ENCODE results near the gene TMEM62.

DNA sequence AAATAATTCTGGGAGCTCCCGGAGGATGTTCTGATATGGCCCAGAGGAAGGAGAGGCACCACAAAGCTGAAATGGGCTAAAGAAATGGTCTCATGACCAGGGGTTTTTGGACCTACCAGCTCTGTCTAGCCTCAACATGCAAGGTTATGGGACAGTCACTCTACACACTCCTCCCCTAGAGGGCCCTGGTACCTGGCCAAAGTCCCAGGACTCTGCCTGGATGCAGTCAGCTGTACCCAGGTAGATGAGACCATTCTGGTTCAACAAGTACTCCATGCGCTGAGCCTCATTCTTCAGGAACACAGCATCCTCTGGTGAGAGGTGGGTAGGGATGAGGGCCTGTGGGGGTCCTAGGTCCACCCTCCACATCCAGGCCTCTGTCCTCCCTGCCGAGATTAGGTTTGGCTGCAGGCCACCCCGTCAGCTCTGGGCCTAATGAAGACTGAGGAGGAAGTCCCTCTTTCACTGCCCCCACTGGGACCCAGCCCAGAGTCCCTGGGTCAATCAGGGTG, 77.9 kb downstream of the TMEM62 start:
- TF ChIP-seq, protein P1, sequence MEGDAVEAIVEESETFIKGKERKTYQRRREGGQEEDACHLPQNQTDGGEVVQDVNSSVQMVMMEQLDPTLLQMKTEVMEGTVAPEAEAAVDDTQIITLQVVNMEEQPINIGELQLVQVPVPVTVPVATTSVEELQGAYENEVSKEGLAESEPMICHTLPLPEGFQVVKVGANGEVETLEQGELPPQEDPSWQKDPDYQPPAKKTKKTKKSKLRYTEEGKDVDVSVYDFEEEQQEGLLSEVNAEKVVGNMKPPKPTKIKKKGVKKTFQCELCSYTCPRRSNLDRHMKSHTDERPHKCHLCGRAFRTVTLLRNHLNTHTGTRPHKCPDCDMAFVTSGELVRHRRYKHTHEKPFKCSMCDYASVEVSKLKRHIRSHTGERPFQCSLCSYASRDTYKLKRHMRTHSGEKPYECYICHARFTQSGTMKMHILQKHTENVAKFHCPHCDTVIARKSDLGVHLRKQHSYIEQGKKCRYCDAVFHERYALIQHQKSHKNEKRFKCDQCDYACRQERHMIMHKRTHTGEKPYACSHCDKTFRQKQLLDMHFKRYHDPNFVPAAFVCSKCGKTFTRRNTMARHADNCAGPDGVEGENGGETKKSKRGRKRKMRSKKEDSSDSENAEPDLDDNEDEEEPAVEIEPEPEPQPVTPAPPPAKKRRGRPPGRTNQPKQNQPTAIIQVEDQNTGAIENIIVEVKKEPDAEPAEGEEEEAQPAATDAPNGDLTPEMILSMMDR (IDR thresholded peaks at IDR 0.05) = no peak
- TF ChIP-seq POLR2A (IDR thresholded peaks at IDR 0.05) = no peak
